DOHH2 (cell line): Measurements from ENCODE around the gene GVQW3.

ENCODE experiments used
- H3F3A ChIP-seq: fragments of 200-600 bp; sonication (generic), shearing (Covaris generic); 2 replicates; pipeline ENCODE4 v1.6.0; 2016; ENCODE audit warnings: antibody characterized with exemption, mild to moderate bottlenecking; ENCODE audit not compliant: control insufficient read depth, insufficient read depth
- H3K27ac ChIP-seq: fragments of 200-600 bp; sonication (generic); 2 replicates; pipeline ENCODE4 v1.5.1; 2014; ENCODE audit warnings: low read depth, mild to moderate bottlenecking, low read length, moderate library complexity
- H3K27me3 ChIP-seq: fragments of 200-600 bp; sonication (generic); 2 replicates; pipeline ENCODE4 v1.6.1; 2014; ENCODE audit warnings: mild to moderate bottlenecking, low read length, mixed read lengths; ENCODE audit not compliant: control insufficient read depth
- H3K36me3 ChIP-seq: fragments of 200-600 bp; sonication (generic); 2 replicates; pipeline ENCODE4 v1.6.1; 2014; ENCODE audit warnings: mild to moderate bottlenecking, low read length, moderate library complexity, mixed read lengths; ENCODE audit not compliant: control insufficient read depth
- H3K4me1 ChIP-seq: fragments of 200-600 bp; sonication (generic); 2 replicates; pipeline ENCODE4 v1.6.1; 2014; ENCODE audit warnings: mild to moderate bottlenecking, low read length, mixed read lengths; ENCODE audit not compliant: control insufficient read depth
- H3K4me2 ChIP-seq: fragments of 200-600 bp; sonication (generic); 2 replicates; pipeline ENCODE4 v1.6.0; 2014; ENCODE audit warnings: mild to moderate bottlenecking, low read length, moderate library complexity
- H3K4me3 ChIP-seq: fragments of 200-600 bp; sonication (generic); 2 replicates; pipeline ENCODE4 v1.5.1; 2014; ENCODE audit warnings: mild to moderate bottlenecking, low read length, mixed read lengths
- H3K79me2 ChIP-seq: fragments of 200-600 bp; sonication (generic); 2 replicates; pipeline ENCODE4 v1.6.1; 2014; ENCODE audit warnings: mild to moderate bottlenecking, low read length, mixed read lengths; ENCODE audit not compliant: control insufficient read depth
- H3K9me2 ChIP-seq: fragments of 200-600 bp; sonication (generic); replicated peaks from 2 replicates; pipeline ENCODE4 v1.6.1; 2014; ENCODE audit warnings: mild to moderate bottlenecking, low read length, mixed read lengths; ENCODE audit not compliant: control insufficient read depth
- H3K9me3 ChIP-seq: fragments of 200-600 bp; sonication (generic); 2 replicates; pipeline ENCODE4 v1.6.1; 2014; ENCODE audit warnings: antibody characterized with exemption, low read length, mixed read lengths; ENCODE audit not compliant: control insufficient read depth, insufficient read depth
- H4K20me1 ChIP-seq: fragments of 200-600 bp; sonication (generic); 2 replicates; pipeline ENCODE4 v1.6.0; 2014; ENCODE audit warnings: low read depth, mild to moderate bottlenecking, antibody characterized with exemption, low read length, moderate library complexity; ENCODE audit not compliant: control insufficient read depth, insufficient read depth
- EZH2phosphoT487 ChIP-seq: fragments of 200-600 bp; sonication (generic); IDR thresholded peaks from 2 replicates; pipeline ENCODE4 v1.6.1; 2017; ENCODE audit warnings: borderline replicate concordance, mild to moderate bottlenecking, antibody characterized with exemption, low read length, moderate library complexity, mixed read lengths
- TF ChIP-seq, protein P1 (sequence below): fragments of 200-600 bp; sonication (generic); IDR thresholded peaks from one replicate; pipeline ENCODE4 v1.5.1; 2014; ENCODE audit warnings: antibody characterized with exemption, mild to moderate bottlenecking, low read depth, low read length; ENCODE audit not compliant: poor library complexity, severe bottlenecking

The GVQW3 gene

DNA sequence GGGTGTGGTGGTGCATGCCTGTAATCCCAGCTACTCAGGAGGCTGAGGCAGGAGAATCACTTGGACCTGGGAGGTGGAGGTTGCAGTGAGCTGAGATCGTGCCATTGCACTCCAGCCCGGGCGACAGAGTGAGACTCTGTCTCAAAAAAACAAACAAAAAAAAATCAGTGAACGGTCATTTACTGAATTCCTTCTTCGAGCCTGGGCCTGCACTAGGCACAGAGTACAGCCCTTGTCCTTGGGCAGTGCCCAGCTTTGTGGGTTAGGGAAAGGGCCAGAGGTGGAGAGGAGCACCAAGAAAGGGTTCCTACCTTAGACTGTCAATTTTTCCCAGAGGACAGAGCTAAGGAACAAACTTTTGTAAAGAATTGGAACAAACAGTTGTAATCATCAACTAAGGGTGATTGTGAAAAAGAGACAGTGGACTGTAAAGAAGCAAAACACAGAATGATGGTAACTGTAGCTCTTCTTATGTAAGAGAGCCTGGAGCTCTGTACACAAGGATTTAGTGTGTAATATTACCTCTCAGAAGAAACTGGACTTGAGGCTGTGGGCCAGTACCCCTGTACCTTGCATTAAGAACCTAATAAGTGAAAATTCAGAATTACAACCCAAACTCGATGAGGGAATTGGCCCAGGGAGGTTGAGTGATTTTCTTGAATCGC lies 10.8 kb downstream of the GVQW3 start:
- H3K79me2 ChIP-seq: no peaks in the 10 kb centered on the region
- TF ChIP-seq, protein P1, sequence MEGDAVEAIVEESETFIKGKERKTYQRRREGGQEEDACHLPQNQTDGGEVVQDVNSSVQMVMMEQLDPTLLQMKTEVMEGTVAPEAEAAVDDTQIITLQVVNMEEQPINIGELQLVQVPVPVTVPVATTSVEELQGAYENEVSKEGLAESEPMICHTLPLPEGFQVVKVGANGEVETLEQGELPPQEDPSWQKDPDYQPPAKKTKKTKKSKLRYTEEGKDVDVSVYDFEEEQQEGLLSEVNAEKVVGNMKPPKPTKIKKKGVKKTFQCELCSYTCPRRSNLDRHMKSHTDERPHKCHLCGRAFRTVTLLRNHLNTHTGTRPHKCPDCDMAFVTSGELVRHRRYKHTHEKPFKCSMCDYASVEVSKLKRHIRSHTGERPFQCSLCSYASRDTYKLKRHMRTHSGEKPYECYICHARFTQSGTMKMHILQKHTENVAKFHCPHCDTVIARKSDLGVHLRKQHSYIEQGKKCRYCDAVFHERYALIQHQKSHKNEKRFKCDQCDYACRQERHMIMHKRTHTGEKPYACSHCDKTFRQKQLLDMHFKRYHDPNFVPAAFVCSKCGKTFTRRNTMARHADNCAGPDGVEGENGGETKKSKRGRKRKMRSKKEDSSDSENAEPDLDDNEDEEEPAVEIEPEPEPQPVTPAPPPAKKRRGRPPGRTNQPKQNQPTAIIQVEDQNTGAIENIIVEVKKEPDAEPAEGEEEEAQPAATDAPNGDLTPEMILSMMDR: no peak
- TF ChIP-seq EZH2phosphoT487: no peak
- no peak overlapping the region for H3K27ac ChIP-seq
- no peak overlapping the region for H3K4me2 ChIP-seq
- H4K20me1 ChIP-seq: no peaks in the 10 kb centered on the region
- no peaks in the 10 kb centered on the region for H3K9me3 ChIP-seq
- no peaks in the 10 kb centered on the region for H3K9me2 ChIP-seq
- no peak overlapping the region for H3K4me3 ChIP-seq
- H3F3A ChIP-seq: no peaks in the 10 kb centered on the region
- no peaks in the 10 kb centered on the region for H3K4me1 ChIP-seq
- H3K27me3 ChIP-seq: no peaks in the 10 kb centered on the region
- H3K36me3 ChIP-seq: no peaks in the 10 kb centered on the region

DNA sequence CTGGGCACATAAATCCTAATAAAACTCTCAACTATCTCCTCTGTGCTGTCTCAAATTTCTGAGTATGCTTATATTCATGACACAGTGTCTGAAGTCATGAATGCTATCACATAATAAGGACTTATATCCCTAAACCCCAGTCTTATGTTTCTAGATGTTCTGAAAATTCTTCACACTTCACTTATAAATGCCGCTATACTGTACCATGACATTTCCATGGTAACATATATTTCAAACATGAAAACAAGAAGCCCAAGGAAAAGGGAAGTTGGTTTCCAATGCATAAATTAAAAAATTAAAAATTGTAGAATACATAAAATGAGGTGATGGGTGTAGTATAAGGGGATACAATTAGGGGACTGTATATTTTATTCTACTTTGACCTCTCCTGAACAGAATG lies 11.7 kb downstream of the GVQW3 start:
- no peak for TF ChIP-seq EZH2phosphoT487
- TF ChIP-seq, protein P1: no peak
- Histone ChIP-seq H3K36me3 (no peaks in the 10 kb centered on the region), H3K27ac (no peak overlapping the region), H3K4me1 (no peaks in the 10 kb centered on the region), H3F3A (no peaks in the 10 kb centered on the region), H3K79me2 (no peaks in the 10 kb centered on the region), H3K9me2 (no peaks in the 10 kb centered on the region), H4K20me1 (no peaks in the 10 kb centered on the region), H3K9me3 (no peaks in the 10 kb centered on the region), H3K4me3 (no peak overlapping the region), H3K4me2 (no peak overlapping the region), H3K27me3 (no peaks in the 10 kb centered on the region)

DNA sequence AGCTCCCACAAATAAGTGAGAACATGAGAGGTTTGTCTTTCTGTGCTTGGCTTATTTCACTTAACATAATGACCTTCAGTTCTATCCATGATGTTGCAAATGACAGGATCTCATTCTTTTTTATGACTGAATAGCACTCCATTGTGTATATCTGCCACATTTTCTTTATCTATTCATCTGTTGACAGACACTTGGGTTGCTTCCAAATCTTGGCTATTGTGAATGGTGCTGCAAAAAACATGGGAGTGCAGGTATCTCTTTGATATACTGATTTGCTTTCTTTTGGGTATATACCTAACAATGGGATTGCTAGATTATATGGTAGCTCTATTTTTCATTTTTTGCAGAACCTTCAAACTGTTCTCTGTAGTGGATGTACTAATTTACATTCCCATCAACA lies 13.3 kb downstream of the GVQW3 start:
- Histone ChIP-seq H3K36me3 (no peaks in the 10 kb centered on the region), H3K4me1 (no peaks in the 10 kb centered on the region), H3K9me3 (no peaks in the 10 kb centered on the region), H4K20me1 (no peaks in the 10 kb centered on the region), H3K79me2 (no peaks in the 10 kb centered on the region), H3K4me2 (no peak overlapping the region), H3K27ac (no peak overlapping the region), H3K4me3 (no peak overlapping the region), H3K9me2 (no peaks in the 10 kb centered on the region), H3K27me3 (no peaks in the 10 kb centered on the region), H3F3A (no peaks in the 10 kb centered on the region)
- TF ChIP-seq, protein P1: no peak
- no peak for TF ChIP-seq EZH2phosphoT487
